GM12878 (cell line): ENCODE results near the gene LCORL.

Experiments
- BHLHE40 ChIP-seq, 2 experiments: fragments of 450-650 bp in 1 of 2; IDR thresholded peaks; 2 replicates each; pipeline ENCODE4 v1.6.1; 2011 to 2017; ENCODE audit warnings: low read depth in 2 of 2, borderline replicate concordance in 1 of 2, improper control_type of control experiment in 1 of 2, low read length in 1 of 2, mild to moderate bottlenecking in 1 of 2
- EP300 ChIP-seq, 2 experiments: fragments of 150-350 bp in 1 of 2; IDR thresholded peaks; 2 replicates each; pipeline ENCODE4 v1.6.1; 2011 to 2012; ENCODE audit warnings: low read depth in 2 of 2, low read length in 2 of 2, borderline replicate concordance in 1 of 2, improper control_type of control experiment in 1 of 2, inconsistent platforms in 1 of 2; ENCODE audit not compliant: control insufficient read depth in 1 of 2
- EZH2 ChIP-seq: IDR thresholded peaks from 2 replicates; pipeline ENCODE4 v1.6.1; 2012; ENCODE audit warnings: low read depth, mild to moderate bottlenecking, control low read depth, inconsistent platforms, low read length, borderline replicate concordance; ENCODE audit not compliant: control insufficient read depth
- MXI1 ChIP-seq: fragments of 150-350 bp; IDR thresholded peaks from 2 replicates; pipeline ENCODE4 v1.6.1; 2011; ENCODE audit warnings: low read depth, mild to moderate bottlenecking, inconsistent platforms, low read length, improper control_type of control experiment
- POLR2A ChIP-seq: IDR thresholded peaks from 2 replicates; pipeline ENCODE4 v1.6.1; 2011; ENCODE audit warnings: low read depth, mild to moderate bottlenecking, low read length
- POLR2AphosphoS5 ChIP-seq: IDR thresholded peaks from 2 replicates; pipeline ENCODE4 v1.6.1; 2011; ENCODE audit warnings: mild to moderate bottlenecking, low read length, inconsistent platforms
- RELA ChIP-seq: fragments of 450-650 bp; IDR thresholded peaks from 2 replicates; pipeline ENCODE4 v1.8.0; 2014; ENCODE audit warnings: borderline replicate concordance; ENCODE audit not compliant: partially characterized antibody
- REST ChIP-seq: IDR thresholded peaks from 2 replicates; pipeline ENCODE4 v1.6.1; 2012; ENCODE audit warnings: mild to moderate bottlenecking, low read depth, low read length
- TBL1XR1 ChIP-seq: IDR thresholded peaks from 2 replicates; pipeline ENCODE4 v1.6.1; 2012; ENCODE audit warnings: low read depth, low read length, improper control_type of control experiment
- TF ChIP-seq, protein P1 (sequence below), 3 experiments: IDR thresholded peaks in 2 of 3; conservative IDR thresholded peaks in 1 of 3; 2 replicates each; pipeline ENCODE4 v1.5.1; 2011; ENCODE audit warnings: low read depth in 3 of 3, low read length in 3 of 3, mild to moderate bottlenecking in 3 of 3, control low read depth in 2 of 3, moderate library complexity in 2 of 3, inconsistent platforms in 1 of 3, mixed read lengths in 1 of 3; ENCODE audit not compliant: control insufficient read depth in 2 of 3, insufficient read depth in 1 of 3; ENCODE audit errors: extremely low read depth in 1 of 3

GRCh38 chr4:18051281-18051680, 29.7 kb upstream of the LCORL start:
- TF ChIP-seq, protein P1, sequence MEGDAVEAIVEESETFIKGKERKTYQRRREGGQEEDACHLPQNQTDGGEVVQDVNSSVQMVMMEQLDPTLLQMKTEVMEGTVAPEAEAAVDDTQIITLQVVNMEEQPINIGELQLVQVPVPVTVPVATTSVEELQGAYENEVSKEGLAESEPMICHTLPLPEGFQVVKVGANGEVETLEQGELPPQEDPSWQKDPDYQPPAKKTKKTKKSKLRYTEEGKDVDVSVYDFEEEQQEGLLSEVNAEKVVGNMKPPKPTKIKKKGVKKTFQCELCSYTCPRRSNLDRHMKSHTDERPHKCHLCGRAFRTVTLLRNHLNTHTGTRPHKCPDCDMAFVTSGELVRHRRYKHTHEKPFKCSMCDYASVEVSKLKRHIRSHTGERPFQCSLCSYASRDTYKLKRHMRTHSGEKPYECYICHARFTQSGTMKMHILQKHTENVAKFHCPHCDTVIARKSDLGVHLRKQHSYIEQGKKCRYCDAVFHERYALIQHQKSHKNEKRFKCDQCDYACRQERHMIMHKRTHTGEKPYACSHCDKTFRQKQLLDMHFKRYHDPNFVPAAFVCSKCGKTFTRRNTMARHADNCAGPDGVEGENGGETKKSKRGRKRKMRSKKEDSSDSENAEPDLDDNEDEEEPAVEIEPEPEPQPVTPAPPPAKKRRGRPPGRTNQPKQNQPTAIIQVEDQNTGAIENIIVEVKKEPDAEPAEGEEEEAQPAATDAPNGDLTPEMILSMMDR (IDR thresholded peaks at IDR 0.05 in 2 of 3, conservative IDR thresholded peaks at IDR 0.05 in 1 of 3; ENCODE audit: control insufficient read depth in 2 of 3, extremely low read depth in 1 of 3, insufficient read depth in 1 of 3, low read depth in 3 of 3, low read length in 3 of 3), result no peak
- no peak for TF ChIP-seq BHLHE40 (IDR thresholded peaks at IDR 0.05; ENCODE audit: borderline replicate concordance in 1 of 2, low read depth in 2 of 2, low read length in 1 of 2)
- TF ChIP-seq POLR2A, result no peak
- no peak for TF ChIP-seq REST
- TF ChIP-seq TBL1XR1, result no peak
- TF ChIP-seq EZH2, result no peak
- TF ChIP-seq EP300 (IDR thresholded peaks at IDR 0.05; ENCODE audit: borderline replicate concordance in 1 of 2, control insufficient read depth in 1 of 2, low read depth in 2 of 2, low read length in 2 of 2), result no peak
- TF ChIP-seq POLR2AphosphoS5, result no peak
- no peak for TF ChIP-seq RELA
- no peak for TF ChIP-seq MXI1
